H1 (cell line): Measurements from ENCODE around the gene WSCD2. TPM values are rescaled to one million over a fixed set of nuclear protein-coding genes. Genes with fewer than 3 reads are reported as not detected.

Experiments
- EP300 ChIP-seq, 2 experiments: IDR thresholded peaks; 1 replicate in 1 of 2; 2 replicates in 1 of 2; pipeline ENCODE4 v1.6.1; 2011 to 2012; ENCODE audit warnings: low read depth in 2 of 2, low read length in 2 of 2, mild to moderate bottlenecking in 2 of 2, borderline replicate concordance in 1 of 2, inconsistent platforms in 1 of 2, moderate library complexity in 1 of 2
- RAD21 ChIP-seq, 2 experiments: IDR thresholded peaks in 1 of 2; conservative IDR thresholded peaks in 1 of 2; 2 replicates each; pipeline ENCODE4 v1.6.1; 2011; ENCODE audit warnings: low read depth in 2 of 2, low read length in 2 of 2, improper control_type of control experiment in 1 of 2, inconsistent platforms in 1 of 2, mild to moderate bottlenecking in 1 of 2, moderate library complexity in 1 of 2
- SP4 ChIP-seq: IDR thresholded peaks from 2 replicates; pipeline ENCODE4 v1.6.1; 2012; ENCODE audit warnings: low read length, inconsistent platforms
- polyA plus RNA-seq, 7 experiments: library from polyadenylated mRNA; depleted of rRNA in 3 of 7; stranded (reverse) in 5 of 7; unstranded in 2 of 7; fragments of >200 nt in 5 of 7; fragments of 200-250 nt in 2 of 7; gene quantifications; 1 replicate in 5 of 7; 2 replicates in 1 of 7; 4 replicates in 1 of 7; pipeline versions ENCODE4 v1.2.1 to v1.2.3, GENCODE V29; 2011 to 2013; ENCODE audit warnings: missing spikeins in 2 of 7, mixed read lengths in 2 of 7
- total RNA-seq: library from RNA; stranded (reverse); fragmentation: NEBNext Ultra II Directional; extraction: Animal tissue kit (Norgen Biotek cat#: 25700); gene quantifications from 2 replicates; pipeline ENCODE4 v1.2.1, GENCODE V29; 2021
- TF ChIP-seq, protein P1 (sequence below): fragments of 300-600 bp; sonication (generic); IDR thresholded peaks from 2 replicates; pipeline ENCODE4 v1.7.1; 2012; ENCODE audit warnings: low read length, moderate library complexity, mild to moderate bottlenecking, inconsistent platforms; ENCODE audit not compliant: insufficient replicate concordance

The WSCD2 gene
- total and polyA plus RNA-seq, 2 of the 8 experiments (the other 6 are each of a cell fraction or from before 2014, with no cell fraction given): 1.3 to 2.2 TPM

- TF ChIP-seq, protein P1, sequence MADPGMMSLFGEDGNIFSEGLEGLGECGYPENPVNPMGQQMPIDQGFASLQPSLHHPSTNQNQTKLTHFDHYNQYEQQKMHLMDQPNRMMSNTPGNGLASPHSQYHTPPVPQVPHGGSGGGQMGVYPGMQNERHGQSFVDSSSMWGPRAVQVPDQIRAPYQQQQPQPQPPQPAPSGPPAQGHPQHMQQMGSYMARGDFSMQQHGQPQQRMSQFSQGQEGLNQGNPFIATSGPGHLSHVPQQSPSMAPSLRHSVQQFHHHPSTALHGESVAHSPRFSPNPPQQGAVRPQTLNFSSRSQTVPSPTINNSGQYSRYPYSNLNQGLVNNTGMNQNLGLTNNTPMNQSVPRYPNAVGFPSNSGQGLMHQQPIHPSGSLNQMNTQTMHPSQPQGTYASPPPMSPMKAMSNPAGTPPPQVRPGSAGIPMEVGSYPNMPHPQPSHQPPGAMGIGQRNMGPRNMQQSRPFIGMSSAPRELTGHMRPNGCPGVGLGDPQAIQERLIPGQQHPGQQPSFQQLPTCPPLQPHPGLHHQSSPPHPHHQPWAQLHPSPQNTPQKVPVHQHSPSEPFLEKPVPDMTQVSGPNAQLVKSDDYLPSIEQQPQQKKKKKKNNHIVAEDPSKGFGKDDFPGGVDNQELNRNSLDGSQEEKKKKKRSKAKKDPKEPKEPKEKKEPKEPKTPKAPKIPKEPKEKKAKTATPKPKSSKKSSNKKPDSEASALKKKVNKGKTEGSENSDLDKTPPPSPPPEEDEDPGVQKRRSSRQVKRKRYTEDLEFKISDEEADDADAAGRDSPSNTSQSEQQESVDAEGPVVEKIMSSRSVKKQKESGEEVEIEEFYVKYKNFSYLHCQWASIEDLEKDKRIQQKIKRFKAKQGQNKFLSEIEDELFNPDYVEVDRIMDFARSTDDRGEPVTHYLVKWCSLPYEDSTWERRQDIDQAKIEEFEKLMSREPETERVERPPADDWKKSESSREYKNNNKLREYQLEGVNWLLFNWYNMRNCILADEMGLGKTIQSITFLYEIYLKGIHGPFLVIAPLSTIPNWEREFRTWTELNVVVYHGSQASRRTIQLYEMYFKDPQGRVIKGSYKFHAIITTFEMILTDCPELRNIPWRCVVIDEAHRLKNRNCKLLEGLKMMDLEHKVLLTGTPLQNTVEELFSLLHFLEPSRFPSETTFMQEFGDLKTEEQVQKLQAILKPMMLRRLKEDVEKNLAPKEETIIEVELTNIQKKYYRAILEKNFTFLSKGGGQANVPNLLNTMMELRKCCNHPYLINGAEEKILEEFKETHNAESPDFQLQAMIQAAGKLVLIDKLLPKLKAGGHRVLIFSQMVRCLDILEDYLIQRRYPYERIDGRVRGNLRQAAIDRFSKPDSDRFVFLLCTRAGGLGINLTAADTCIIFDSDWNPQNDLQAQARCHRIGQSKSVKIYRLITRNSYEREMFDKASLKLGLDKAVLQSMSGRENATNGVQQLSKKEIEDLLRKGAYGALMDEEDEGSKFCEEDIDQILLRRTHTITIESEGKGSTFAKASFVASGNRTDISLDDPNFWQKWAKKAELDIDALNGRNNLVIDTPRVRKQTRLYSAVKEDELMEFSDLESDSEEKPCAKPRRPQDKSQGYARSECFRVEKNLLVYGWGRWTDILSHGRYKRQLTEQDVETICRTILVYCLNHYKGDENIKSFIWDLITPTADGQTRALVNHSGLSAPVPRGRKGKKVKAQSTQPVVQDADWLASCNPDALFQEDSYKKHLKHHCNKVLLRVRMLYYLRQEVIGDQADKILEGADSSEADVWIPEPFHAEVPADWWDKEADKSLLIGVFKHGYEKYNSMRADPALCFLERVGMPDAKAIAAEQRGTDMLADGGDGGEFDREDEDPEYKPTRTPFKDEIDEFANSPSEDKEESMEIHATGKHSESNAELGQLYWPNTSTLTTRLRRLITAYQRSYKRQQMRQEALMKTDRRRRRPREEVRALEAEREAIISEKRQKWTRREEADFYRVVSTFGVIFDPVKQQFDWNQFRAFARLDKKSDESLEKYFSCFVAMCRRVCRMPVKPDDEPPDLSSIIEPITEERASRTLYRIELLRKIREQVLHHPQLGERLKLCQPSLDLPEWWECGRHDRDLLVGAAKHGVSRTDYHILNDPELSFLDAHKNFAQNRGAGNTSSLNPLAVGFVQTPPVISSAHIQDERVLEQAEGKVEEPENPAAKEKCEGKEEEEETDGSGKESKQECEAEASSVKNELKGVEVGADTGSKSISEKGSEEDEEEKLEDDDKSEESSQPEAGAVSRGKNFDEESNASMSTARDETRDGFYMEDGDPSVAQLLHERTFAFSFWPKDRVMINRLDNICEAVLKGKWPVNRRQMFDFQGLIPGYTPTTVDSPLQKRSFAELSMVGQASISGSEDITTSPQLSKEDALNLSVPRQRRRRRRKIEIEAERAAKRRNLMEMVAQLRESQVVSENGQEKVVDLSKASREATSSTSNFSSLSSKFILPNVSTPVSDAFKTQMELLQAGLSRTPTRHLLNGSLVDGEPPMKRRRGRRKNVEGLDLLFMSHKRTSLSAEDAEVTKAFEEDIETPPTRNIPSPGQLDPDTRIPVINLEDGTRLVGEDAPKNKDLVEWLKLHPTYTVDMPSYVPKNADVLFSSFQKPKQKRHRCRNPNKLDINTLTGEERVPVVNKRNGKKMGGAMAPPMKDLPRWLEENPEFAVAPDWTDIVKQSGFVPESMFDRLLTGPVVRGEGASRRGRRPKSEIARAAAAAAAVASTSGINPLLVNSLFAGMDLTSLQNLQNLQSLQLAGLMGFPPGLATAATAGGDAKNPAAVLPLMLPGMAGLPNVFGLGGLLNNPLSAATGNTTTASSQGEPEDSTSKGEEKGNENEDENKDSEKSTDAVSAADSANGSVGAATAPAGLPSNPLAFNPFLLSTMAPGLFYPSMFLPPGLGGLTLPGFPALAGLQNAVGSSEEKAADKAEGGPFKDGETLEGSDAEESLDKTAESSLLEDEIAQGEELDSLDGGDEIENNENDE: no peak
- TF ChIP-seq SP4 (no peak), EP300 (IDR thresholded peaks at IDR 0.05; ENCODE audit: borderline replicate concordance in 1 of 2, low read depth in 2 of 2, low read length in 2 of 2) (no peak), RAD21 (IDR thresholded peaks at IDR 0.05 in 1 of 2, conservative IDR thresholded peaks at IDR 0.05 in 1 of 2; ENCODE audit: low read depth in 2 of 2, low read length in 2 of 2) (no peak)
Measured at GRCh38 chr12:108211157-108211556, 82.1 kb downstream of the WSCD2 start (continued).
